HL-60/S4 (cell line): ENCODE measurements around the gene BCAS3.
"Not testable (repeated sequence)": the region's sequence is repeated elsewhere in the genome, so short reads cannot be mapped to it uniquely, and the experiment has no call there.

Source experiments
- in situ Hi-C: fragments of 300-500 bp; cut with MboI; formaldehyde crosslinking; loops from 2 replicates; pipeline ENCODE4 v1.14.3; 2022; ENCODE audit warnings: low sequenced_read_pairs

Gene BCAS3

DNA sequence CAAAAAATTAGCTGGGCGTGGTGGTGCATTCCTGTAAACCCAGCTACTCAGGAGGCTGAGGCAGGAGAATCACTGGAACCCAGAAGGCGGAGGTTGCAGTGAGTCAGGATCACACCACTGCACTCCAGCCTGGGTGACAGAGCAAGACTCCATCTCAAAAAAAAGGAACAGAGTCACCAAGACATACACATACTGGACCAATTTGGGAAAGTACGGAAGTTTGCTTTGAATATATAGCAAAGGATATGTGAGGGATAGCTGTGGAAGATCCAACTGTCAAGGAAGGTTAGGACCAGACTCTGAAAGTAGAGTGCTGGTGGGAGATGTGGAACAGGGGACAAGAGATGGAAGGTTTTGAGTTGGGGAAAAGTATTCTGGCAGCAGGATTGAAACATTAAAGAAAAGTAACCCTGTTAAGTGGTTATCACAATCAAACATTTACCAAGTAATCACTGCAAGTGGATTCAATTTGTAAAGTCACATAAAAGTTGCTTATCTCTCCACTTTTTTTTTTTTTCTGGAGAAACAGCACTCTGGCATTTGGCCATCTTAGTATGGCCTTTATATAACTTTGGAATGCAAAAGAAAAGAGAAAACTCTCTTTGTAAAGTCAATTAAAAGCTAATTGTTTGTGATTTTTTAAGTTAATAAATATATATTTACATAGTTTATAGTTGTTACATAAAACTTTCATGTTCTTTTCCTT, 462.6 kb downstream of the BCAS3 start:
- in situ Hi-C loops = no loop called here

- in situ Hi-C loops = no loop called here
These were observed 465.4 kb downstream of the BCAS3 start for GRCh38 chr17:61143026-61143425.

DNA sequence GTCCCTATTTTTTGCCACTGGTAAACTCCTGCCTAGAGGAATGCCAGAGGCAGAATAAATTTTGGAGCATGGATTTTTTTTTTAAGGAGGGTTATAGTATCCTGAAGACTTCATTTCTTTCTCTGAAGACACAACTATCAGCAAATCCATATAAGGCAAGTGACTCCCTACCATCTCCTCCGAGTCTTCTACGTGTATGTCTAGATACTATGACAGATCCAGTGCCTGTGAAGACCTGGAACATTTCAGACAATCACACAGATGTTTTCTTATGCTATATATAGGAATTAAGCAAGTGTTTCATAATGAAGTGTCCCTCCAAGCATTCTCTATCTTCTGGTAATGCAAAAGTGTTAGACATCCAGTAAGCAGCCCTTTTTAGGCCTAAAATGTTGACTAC, 466.5 kb downstream of the BCAS3 start:
- in situ Hi-C loops = no loop called here

DNA sequence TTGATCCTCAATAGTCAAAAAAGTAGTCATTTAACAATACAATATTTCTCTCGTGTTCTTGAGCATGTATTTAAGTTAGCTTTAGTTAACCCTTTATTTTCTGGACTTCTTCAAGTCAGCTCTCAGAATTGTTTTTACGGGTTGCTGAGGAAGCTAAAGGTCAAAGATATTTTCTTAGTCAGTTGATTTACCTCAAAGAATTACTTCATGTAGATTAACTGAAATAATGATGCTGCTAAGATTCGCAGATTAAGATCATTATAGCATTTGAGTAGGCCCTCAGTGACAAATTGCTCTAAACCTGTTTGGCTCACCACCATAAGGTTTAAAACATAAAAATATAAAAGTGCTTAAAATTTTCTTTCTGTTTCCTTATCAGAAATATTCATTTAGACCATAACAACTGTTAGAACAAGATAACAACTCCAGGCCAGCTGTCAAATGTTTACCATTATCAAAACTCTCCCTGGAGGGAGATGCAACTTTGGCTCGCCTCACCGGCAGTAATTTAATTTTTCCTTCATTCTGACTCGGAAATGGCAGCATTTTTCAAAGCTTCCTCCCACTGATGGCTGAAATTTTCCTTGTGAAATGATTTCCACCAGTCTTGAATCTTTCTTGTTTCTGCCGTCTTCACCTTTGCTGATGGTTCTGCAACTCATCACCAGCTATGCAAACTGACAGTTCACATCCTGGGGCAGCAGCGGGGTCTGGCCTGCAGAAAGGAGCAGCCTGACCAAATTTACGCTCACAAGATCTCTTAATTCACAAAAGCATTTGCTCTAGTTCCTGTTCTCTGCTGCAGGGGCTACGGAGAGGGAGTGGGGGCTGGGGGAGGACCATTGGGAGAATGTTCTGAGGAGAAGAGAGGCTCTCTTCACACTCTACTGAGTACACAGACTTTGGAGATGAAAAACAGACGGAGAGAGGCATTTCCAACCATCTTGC, 467.2 kb downstream of the BCAS3 start:
- in situ Hi-C loops = no loop called here

GRCh38 chr17:61146833-61147232, 469.2 kb downstream of the BCAS3 start:
- in situ Hi-C loops = not testable (repeated sequence)

DNA sequence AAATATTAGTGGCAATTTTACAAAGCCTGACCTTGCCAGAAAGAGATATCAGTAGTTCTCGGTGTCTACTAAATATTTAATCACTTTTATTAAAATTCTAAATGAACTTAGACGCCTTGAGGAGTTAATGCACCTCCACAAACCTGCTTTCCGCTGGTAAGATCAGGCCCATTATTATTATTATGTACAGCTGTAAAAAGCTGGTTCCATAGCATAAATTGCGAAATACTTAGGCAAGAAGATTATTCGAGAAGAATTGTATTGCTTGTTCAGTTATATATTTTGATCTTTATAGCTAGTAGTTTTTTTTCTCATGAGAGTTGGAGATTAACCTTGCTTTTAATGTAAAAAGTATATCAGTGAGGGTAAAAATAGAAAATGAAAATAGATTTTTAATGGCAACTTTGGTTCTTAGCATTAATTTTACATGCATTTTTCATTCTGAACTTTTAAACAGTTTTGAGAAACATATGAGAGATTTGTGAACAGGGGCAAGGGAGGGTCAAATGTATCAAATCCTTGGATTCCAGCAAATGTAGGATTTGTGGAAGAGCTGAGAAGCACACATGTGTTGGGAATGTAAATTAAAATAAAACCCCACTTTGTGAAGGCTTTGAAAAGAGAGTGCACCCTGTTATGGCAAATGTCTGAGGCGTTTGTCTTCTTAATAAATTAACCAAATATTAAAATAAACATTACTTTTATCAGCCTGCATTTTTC, 471.6 kb downstream of the BCAS3 start:
- in situ Hi-C loops = no loop called here

DNA sequence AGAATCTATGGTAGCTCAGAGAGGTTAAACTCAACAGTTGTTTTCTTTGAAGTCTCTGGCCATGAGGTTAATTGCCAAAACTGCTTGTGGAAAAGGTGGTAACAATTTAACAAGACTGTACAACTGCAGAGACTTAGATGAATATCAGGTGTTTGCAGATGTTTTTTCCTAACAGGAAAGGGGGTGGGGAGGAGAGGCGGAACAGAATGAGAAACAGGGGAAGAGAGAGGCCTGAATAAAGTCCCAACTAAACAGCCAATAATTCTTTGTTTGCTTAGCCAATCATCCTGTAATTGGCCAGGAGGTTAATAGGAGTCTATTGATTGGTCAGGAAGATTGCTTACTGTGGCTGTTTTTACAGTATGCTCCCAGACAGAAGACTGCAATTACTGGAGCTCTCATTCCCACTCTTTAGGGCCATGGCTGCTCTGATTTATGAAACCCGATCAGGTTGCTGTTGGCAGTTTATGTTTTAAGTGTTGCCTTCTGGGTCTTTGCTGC, 472.3 kb downstream of the BCAS3 start:
- in situ Hi-C loops = no loop called here

- in situ Hi-C loops = no loop called here
These were observed 473.1 kb downstream of the BCAS3 start for GRCh38 chr17:61150686-61151299.

- in situ Hi-C loops = no loop called here
These were observed 475.2 kb downstream of the BCAS3 start for GRCh38 chr17:61152898-61153297.

- in situ Hi-C loops = no loop called here
These were observed 478.1 kb downstream of the BCAS3 start for GRCh38 chr17:61155590-61156237.

DNA sequence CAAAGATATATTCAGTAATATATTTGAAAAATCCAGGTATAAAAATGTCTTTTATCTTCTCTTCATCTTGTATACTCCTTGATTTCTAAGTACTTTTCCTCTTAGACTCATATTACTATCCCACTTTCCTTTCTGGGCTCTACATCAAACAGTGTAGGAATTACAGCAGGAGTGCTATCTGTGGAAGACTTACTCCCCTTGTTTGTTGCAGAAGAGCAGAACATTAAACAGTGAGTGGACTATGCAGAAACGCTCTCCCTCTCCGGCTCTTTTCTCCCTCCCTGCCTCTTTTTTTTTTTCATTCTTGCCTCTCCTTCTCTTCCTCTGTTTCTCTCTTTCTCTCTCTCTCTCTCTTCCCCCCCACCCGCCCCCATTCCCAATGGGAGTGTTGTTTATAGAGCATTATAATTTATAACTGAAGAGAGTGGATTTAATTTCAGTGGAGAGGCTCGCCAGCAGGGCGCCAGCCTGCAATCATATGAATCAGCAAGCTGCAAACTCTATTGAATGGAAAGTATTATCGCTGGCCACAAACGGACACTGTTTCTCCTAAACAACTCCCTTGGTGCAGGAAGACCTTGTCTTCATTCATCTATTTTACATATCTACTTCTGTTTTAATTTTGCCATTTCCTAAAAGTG, 479.7 kb downstream of the BCAS3 start:
- in situ Hi-C loops = no loop called here

DNA sequence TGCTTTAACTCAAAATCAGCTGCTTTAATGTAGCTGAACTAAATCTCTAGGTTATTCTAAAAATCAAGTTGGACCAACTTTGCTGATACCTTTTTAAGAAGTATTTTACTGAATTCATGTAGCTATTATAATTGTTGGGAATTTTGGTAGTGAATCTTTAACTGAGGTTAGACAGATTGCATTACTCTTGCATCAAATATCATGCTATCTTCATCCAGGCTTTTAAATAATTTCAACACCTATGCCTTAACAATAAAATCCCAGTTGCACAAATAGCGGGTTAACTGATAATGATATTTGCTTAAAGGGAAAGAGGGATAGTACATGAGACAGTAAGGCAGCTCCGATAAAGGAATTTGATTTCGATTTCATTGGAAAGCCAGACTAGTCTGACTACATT, 480.7 kb downstream of the BCAS3 start:
- in situ Hi-C loops = no loop called here

GRCh38 chr17:61159221-61159814, 481.7 kb downstream of the BCAS3 start:
- in situ Hi-C loops = no loop called here

DNA sequence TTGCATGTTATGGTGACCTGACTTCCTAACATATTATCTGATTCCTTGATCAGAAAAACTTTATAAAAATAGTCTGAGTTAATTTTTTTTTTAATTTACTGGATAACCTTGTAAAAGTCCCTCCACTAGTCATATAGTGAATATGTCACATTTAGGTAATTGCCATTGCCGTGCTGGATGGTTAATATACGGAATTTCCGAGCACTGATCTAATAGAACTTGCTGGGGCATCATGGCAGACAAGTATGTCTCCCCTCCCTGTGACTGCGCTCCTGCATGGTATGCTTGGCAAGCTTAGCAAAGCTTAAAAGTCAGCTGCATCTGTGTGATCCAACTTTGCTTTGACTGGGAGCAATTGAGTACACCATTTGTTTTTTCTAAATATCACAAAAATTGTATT, 482.6 kb downstream of the BCAS3 start:
- in situ Hi-C loops = no loop called here

- in situ Hi-C loops = no loop called here
These were observed 483.3 kb downstream of the BCAS3 start for GRCh38 chr17:61160789-61161445.

DNA sequence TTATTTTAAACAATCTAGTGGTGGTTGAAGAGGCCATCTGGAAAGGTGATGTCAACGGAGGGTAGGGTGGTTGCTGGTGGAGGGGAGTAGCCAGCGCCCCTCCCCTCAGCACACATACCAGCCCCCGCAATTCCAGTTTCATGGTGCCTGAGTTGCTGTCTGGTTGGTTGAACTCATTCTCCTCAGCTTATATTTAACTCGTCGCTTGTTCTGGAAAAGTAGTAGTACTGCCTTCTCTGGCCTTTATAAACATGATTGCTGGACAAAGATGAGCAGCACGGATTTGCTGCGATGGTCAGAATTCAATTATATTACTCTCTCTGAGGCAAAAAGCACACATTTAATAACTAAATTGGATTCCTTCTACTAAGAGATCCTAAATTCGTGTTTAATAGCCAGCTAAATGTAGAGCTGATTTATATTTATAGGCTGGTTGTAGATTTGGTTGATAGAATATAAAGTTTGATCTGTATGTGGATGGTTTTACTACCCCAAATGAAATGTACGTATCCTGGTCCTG, 484.0 kb downstream of the BCAS3 start:
- in situ Hi-C loops = no loop called here

DNA sequence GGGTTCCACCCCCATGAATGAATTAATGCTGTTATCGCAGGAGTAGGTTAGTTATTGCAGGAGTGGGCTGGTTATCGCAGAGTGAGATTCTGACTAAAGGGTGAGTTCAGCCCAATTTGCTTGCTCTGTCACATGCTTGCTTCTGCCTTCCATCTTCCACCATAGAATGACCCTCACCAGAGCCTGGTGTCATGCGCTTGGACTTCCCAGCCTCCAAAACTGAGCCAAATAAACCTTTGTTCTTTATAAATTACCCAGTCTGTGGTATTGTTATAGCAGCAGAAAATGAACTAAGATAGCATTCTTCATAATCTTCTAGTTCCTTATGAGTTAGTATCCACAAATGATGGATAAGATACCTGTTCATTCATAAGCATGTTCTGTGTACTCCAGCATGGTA, 486.9 kb downstream of the BCAS3 start:
- in situ Hi-C loops = no loop called here

DNA sequence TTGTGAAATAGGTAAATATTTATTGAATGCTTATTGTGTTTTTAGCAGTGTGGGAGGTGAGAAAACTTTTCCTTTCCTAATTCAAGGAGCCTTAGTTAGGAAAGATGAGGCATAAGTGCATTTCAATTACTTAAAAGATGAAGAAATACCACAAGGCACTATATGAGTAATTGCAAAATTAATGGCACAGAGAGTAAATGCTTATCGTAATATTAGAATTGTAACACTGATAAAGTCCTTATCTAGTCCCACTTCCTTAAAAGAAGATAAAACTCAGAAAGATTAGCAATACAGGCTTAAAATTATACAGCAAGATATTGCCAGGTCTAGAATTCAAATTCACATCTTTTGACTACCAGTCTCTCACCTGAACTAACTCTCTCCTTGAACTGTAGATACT, 489.4 kb downstream of the BCAS3 start:
- in situ Hi-C loops = no loop called here

DNA sequence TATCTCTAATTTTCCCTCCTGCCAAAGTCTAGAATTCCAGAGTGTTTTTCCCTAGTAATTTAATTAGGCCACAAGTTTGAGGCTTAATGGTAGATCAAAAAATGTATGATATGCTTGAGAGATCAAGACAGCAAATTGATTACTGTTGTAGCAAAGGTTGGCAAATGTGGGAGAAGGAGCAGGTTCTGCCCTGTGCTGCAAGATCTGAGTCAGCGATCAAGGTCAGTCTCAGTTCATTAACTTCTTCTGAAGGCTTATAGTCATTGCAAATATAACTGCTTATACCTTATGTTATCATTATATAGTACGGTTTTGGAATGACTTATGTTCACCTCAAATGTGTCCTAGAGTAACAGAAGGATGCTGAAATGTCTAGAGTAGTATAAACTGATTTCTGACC, 490.9 kb downstream of the BCAS3 start:
- in situ Hi-C loops = no loop called here
